HUES64 (cell line): Measurements from ENCODE around the gene RFTN2.
"Not testable (repeated sequence)": the region's sequence is repeated elsewhere in the genome, so short reads cannot be mapped to it uniquely, and the experiment has no call there.

ENCODE experiments used
- H3K27ac ChIP-seq: 2 replicates; pipeline ENCODE4 v1.7.0; 2013; ENCODE audit warnings: low read depth, low read length, inconsistent platforms
- H3K27me3 ChIP-seq: 2 replicates; pipeline ENCODE4 v1.6.1; 2013; ENCODE audit warnings: mild to moderate bottlenecking, low read length; ENCODE audit not compliant: insufficient read depth
- H3K36me3 ChIP-seq: 2 replicates; pipeline ENCODE4 v1.6.1; 2013; ENCODE audit warnings: mild to moderate bottlenecking, low read length; ENCODE audit not compliant: insufficient read depth
- H3K4me1 ChIP-seq: 2 replicates; pipeline ENCODE4 v1.6.1; 2013; ENCODE audit warnings: mild to moderate bottlenecking, low read length, moderate library complexity; ENCODE audit not compliant: insufficient read depth
- H3K4me3 ChIP-seq: 2 replicates; pipeline ENCODE4 v1.5.1; 2013; ENCODE audit warnings: mild to moderate bottlenecking, low read length, moderate library complexity
- H3K9ac ChIP-seq: 2 replicates; pipeline ENCODE4 v1.6.1; 2013; ENCODE audit warnings: mild to moderate bottlenecking, low read depth, low read length
- H3K9me3 ChIP-seq: 2 replicates; pipeline ENCODE4 v1.6.1; 2013; ENCODE audit warnings: low read depth, low read length; ENCODE audit not compliant: insufficient read depth
- WGBS: fragments of 150-250, 120-280 bp; methylation state at CpG from one replicate; pipeline ENCODE4 v1.1.7; 2013; ENCODE audit warnings: missing lambda C conversion rate; 5-methylcytosine and 5-hydroxymethylcytosine counted together

RFTN2 gene

GRCh38 chr2:197575987-197576386, 99.4 kb downstream of the RFTN2 start:
- Histone ChIP-seq H3K4me1 (peaks cover 23% of the 10 kb centered on the region), H3K27me3 (no peaks in the 10 kb centered on the region), H3K9ac (no peak overlapping the region), H3K27ac (peak overlapping the region; percentile 87; the same call in 1 of the 2 replicates), H3K4me3 (no peak overlapping the region), H3K9me3 (peaks cover 34% of the 10 kb centered on the region), H3K36me3 (peaks cover 19% of the 10 kb centered on the region; the same call in 1 of the 2 replicates)
- WGBS: 98% methylated on average over 2 of the region's 2 CpGs

GRCh38 chr2:197573608-197574007, 101.8 kb downstream of the RFTN2 start:
- no peak overlapping the region for H3K27ac ChIP-seq
- no peaks in the 10 kb centered on the region for H3K27me3 ChIP-seq
- H3K9me3 ChIP-seq: peaks cover 34% of the 10 kb centered on the region
- H3K36me3 ChIP-seq: peaks cover 19% of the 10 kb centered on the region; the same call in 1 of the 2 replicates
- no peak overlapping the region for H3K9ac ChIP-seq
- WGBS: 92% methylated on average over 2 of the region's 2 CpGs
- H3K4me3 ChIP-seq: no peak overlapping the region
- peaks cover 23% of the 10 kb centered on the region for H3K4me1 ChIP-seq

GRCh38 chr2:197571627-197572271, 103.6 kb downstream of the RFTN2 start:
- peaks cover 8% of the 10 kb centered on the region for H3K4me1 ChIP-seq
- 95% methylated on average over 10 of the region's 10 CpGs for WGBS
- peaks cover 19% of the 10 kb centered on the region; the same call in 1 of the 2 replicates for H3K36me3 ChIP-seq
- no peaks in the 10 kb centered on the region for H3K27me3 ChIP-seq
- H3K9ac ChIP-seq: no peak overlapping the region
- no peak overlapping the region for H3K4me3 ChIP-seq
- peaks cover 34% of the 10 kb centered on the region for H3K9me3 ChIP-seq
- H3K27ac ChIP-seq: no peak overlapping the region

GRCh38 chr2:197560146-197560665, 115.2 kb downstream of the RFTN2 start:
- no peak overlapping the region for H3K4me3 ChIP-seq
- no peaks in the 10 kb centered on the region for H3K4me1 ChIP-seq
- H3K27ac ChIP-seq: no peak overlapping the region
- WGBS: 97% methylated on average over 9 of the region's 9 CpGs
- no peaks in the 10 kb centered on the region for H3K27me3 ChIP-seq
- peaks cover 20% of the 10 kb centered on the region for H3K36me3 ChIP-seq
- no peaks in the 10 kb centered on the region for H3K9me3 ChIP-seq
- H3K9ac ChIP-seq: no peak overlapping the region

GRCh38 chr2:197559681-197560080, 115.7 kb downstream of the RFTN2 start:
- Histone ChIP-seq H3K9ac (no peak overlapping the region), H3K27me3 (no peaks in the 10 kb centered on the region), H3K9me3 (no peaks in the 10 kb centered on the region), H3K36me3 (peaks cover 24% of the 10 kb centered on the region), H3K27ac (no peak overlapping the region), H3K4me1 (no peaks in the 10 kb centered on the region), H3K4me3 (no peak overlapping the region)
- 96% methylated on average over 5 of the region's 5 CpGs for WGBS

- 96% methylated on average over 3 of the region's 3 CpGs for WGBS
- Histone ChIP-seq H3K27me3 (no peaks in the 10 kb centered on the region), H3K36me3 (peaks cover 37% of the 10 kb centered on the region), H3K27ac (no peak overlapping the region), H3K4me1 (no peaks in the 10 kb centered on the region), H3K9me3 (no peaks in the 10 kb centered on the region), H3K9ac (no peak overlapping the region), H3K4me3 (no peak overlapping the region)
These were observed 117.0 kb downstream of the RFTN2 start for GRCh38 chr2:197558393-197558792.

- H3K9me3 ChIP-seq: no peaks in the 10 kb centered on the region
- 97% methylated on average over 1 of the region's 1 CpG for WGBS
- no peak overlapping the region for H3K27ac ChIP-seq
- no peaks in the 10 kb centered on the region for H3K27me3 ChIP-seq
- no peaks in the 10 kb centered on the region for H3K4me1 ChIP-seq
- H3K4me3 ChIP-seq: no peak overlapping the region
- H3K36me3 ChIP-seq: peaks cover 51% of the 10 kb centered on the region
- no peak overlapping the region for H3K9ac ChIP-seq
These were observed 118.9 kb downstream of the RFTN2 start for GRCh38 chr2:197556456-197556855.

GRCh38 chr2:197555467-197555866, 119.9 kb downstream of the RFTN2 start:
- Histone ChIP-seq H3K4me3 (no peak overlapping the region), H3K36me3 (peaks cover 58% of the 10 kb centered on the region), H3K27me3 (no peaks in the 10 kb centered on the region), H3K9me3 (no peaks in the 10 kb centered on the region), H3K4me1 (no peaks in the 10 kb centered on the region), H3K9ac (no peak overlapping the region), H3K27ac (no peak overlapping the region)

GRCh38 chr2:197551260-197551659, 124.1 kb downstream of the RFTN2 start:
- H3K4me3 ChIP-seq, H3K9me3 ChIP-seq, H3K4me1 ChIP-seq, H3K27ac ChIP-seq, H3K27me3 ChIP-seq, H3K9ac ChIP-seq: not testable (repeated sequence)
- 98% methylated on average over 2 of the region's 2 CpGs for WGBS
- H3K36me3 ChIP-seq: peaks cover 85% of the 10 kb centered on the region

GRCh38 chr2:197548582-197548981, 126.8 kb downstream of the RFTN2 start:
- H3K27ac ChIP-seq: no peak overlapping the region
- H3K9ac ChIP-seq: no peak overlapping the region
- 97% methylated on average over 4 of the region's 5 CpGs for WGBS
- H3K9me3 ChIP-seq: no peaks in the 10 kb centered on the region
- H3K36me3 ChIP-seq: peaks cover 88% of the 10 kb centered on the region
- no peaks in the 10 kb centered on the region for H3K4me1 ChIP-seq
- H3K4me3 ChIP-seq: no peak overlapping the region
- H3K27me3 ChIP-seq: no peaks in the 10 kb centered on the region

- Histone ChIP-seq H3K27ac (no peak overlapping the region), H3K27me3 (no peaks in the 10 kb centered on the region), H3K9ac (no peak overlapping the region), H3K9me3 (no peaks in the 10 kb centered on the region), H3K36me3 (peaks cover 90% of the 10 kb centered on the region), H3K4me1 (no peaks in the 10 kb centered on the region), H3K4me3 (no peak overlapping the region)
- WGBS: 96% methylated on average over 5 of the region's 5 CpGs
These were observed 128.1 kb downstream of the RFTN2 start for GRCh38 chr2:197547163-197547900.
